IPS-15b (cell line): ENCODE results near the gene TTC34.
A peak's percentile ranks its signal among the peaks of the same experiment; 100 is the strongest.
"Not testable (repeated sequence)": the region's sequence is repeated elsewhere in the genome, so short reads cannot be mapped to it uniquely, and the experiment has no call there.

Experiments
- H3K27me3 ChIP-seq: one replicate; pipeline ENCODE4 v1.6.1; 2013; ENCODE audit warnings: low read length; ENCODE audit not compliant: control insufficient read depth, insufficient read depth
- H3K36me3 ChIP-seq: one replicate; pipeline ENCODE4 v1.6.1; 2013; ENCODE audit warnings: low read length; ENCODE audit not compliant: control insufficient read depth, insufficient read depth
- H3K4me1 ChIP-seq: one replicate; pipeline ENCODE4 v1.6.1; 2013; ENCODE audit warnings: mild to moderate bottlenecking, low read length; ENCODE audit not compliant: control insufficient read depth, insufficient read depth
- H3K4me3 ChIP-seq: one replicate; pipeline ENCODE4 v1.5.1; 2013; ENCODE audit warnings: low read depth, low read length
- H3K9ac ChIP-seq: one replicate; pipeline ENCODE4 v1.6.1; 2013; ENCODE audit warnings: low read depth, mild to moderate bottlenecking, low read length
- H3K9me3 ChIP-seq: one replicate; pipeline ENCODE4 v1.6.1; 2013; ENCODE audit warnings: mild to moderate bottlenecking, low read length; ENCODE audit not compliant: control insufficient read depth, insufficient read depth

TTC34 gene

DNA sequence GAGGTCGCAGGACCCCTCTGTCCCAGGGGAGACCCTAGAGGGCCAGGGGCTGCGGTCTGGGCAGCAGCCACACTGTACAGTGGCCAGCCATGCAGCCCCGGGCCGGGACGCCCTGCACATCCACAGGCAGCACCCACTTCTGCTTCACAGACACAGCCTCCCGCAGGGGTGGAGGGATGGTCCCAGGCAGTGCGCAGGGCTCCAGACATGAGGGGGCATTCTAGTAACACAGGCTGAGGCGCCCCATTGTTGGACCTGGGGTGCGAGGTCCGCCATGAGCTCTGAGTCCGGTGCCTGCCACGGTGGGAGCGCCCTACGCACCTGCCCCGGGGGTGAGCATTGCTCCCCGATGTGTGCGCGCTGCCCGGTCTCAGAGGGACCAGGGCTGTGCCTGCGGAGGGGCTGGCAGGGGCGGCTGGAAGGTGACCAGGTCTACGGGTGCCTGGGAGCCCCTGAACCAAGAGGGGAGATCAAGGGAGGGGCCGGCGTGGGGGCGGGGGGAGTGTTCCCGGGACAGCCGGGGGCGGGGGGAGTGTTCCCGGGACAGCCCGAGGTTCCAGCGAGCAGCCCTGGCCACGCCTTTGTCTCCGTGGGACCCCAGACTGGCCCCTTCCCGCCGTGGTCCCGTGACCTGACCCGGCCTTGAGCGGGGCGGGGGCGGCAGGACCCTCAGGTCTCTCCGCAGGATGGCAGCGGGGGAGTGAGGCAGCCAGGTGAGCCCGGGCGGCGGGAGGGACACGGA, 173.1 kb downstream of the TTC34 start:
- H3K27me3 ChIP-seq = peaks cover 37% of the 10 kb centered on the region
- H3K4me3 ChIP-seq = peak overlapping the region; percentile 52

DNA sequence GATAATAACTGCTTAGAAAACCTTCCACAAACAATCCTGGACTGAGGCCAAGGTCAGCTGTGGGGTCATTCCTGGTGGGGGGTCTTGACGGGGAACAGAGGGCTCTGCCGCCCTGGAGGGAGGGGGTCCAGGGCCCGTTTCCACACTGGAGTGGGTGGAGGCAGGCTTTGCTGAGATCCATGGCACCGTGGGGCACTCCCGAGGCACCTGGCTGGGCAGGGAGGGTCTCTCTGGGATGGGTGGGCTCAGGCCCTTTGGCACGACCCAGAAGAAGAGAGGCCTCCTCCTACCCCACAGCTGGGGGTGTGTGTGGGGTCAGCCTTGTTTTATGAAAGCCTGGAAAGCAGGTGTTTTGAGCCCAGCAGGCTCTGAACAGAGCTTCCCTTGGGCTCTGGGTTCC, 173.7 kb downstream of the TTC34 start:
- Histone ChIP-seq H3K36me3 (no peaks in the 10 kb centered on the region), H3K4me3 (no peak overlapping the region), H3K9me3 (no peaks in the 10 kb centered on the region), H3K27me3 (peaks cover 37% of the 10 kb centered on the region), H3K9ac (no peak overlapping the region), H3K4me1 (peaks cover 4% of the 10 kb centered on the region)

More for the DNA sequence above, 173.1 kb downstream of the TTC34 start:
- Histone ChIP-seq H3K4me1 (peaks cover 4% of the 10 kb centered on the region), H3K9ac (no peak overlapping the region), H3K36me3 (no peaks in the 10 kb centered on the region), H3K9me3 (no peaks in the 10 kb centered on the region)

DNA sequence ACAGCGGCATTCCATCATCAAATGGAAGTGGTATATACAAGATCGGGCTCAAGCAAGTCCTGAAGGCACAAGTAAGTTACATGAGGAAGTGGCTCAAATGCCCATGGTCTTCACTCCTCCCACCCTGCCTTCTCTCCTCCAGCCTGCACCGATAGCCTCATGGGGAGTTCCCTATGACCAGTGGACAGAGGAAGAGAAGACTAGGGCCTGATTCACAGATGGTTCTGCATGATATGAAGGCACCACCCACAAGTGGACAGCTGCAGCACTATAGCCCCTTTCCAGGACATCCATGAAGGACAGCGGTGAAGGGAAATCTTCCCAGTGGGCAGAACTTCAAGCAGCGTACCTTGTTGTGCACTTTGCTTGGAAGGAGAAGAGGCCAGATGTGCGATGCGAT, 175.7 kb downstream of the TTC34 start:
- H3K9ac ChIP-seq, H3K4me3 ChIP-seq, H3K9me3 ChIP-seq, H3K4me1 ChIP-seq, H3K36me3 ChIP-seq: not testable (repeated sequence)
- peaks cover 35% of the 10 kb centered on the region for H3K27me3 ChIP-seq

DNA sequence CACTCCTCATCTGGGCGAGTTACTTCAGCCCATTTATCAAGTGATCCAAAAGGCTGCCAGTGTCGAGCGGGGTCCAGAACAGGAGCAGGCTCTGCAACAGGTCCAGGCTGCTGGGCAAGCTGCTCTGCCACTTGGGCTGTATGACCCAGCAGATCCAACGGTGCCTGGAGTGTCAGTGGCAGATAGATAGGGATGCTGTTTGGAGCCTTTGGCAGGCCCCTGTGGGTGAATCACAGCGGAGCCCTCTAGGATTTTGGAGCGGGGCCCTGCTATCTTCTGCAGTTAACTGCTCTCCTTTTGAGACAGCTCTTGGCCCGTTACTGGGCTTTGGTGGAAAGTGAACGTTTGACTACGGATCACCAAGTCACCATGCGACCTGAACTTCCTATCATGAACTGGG, 176.2 kb downstream of the TTC34 start:
- Histone ChIP-seq H3K36me3 (no peaks in the 10 kb centered on the region), H3K9me3 (no peaks in the 10 kb centered on the region), H3K9ac (no peak overlapping the region), H3K27me3 (peaks cover 30% of the 10 kb centered on the region), H3K4me3 (no peak overlapping the region), H3K4me1 (no peaks in the 10 kb centered on the region)

DNA sequence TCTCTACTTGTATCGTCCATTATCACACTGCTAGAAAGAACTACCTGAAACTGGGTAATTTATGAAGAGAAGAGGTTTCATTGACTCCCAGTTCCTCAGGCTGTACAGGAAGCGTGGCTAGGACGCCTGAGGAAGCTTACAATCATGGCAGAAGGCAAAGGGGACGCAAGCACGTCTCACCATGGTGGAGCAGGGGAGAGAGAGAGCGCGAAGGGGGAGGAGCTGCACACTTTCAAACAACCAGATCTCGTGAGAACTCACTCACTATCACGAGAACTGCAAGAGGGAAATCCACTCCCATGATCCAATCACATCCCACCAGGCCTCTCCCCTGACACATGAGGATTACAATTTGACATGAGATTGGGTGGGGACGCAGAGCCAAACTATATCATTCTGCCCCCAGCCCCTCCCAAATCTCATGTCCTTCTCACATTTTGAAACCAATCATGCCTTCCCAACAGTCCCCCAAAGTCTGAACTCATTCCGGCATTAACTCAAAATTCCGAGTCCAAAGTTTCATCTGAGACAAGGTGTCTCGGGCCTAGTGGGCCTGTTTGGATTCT, 176.7 kb downstream of the TTC34 start:
- H3K27me3 ChIP-seq = peaks cover 25% of the 10 kb centered on the region
- no peak overlapping the region for H3K9ac ChIP-seq
- H3K4me3 ChIP-seq = no peak overlapping the region
- no peaks in the 10 kb centered on the region for H3K4me1 ChIP-seq
- no peaks in the 10 kb centered on the region for H3K36me3 ChIP-seq
- no peaks in the 10 kb centered on the region for H3K9me3 ChIP-seq

DNA sequence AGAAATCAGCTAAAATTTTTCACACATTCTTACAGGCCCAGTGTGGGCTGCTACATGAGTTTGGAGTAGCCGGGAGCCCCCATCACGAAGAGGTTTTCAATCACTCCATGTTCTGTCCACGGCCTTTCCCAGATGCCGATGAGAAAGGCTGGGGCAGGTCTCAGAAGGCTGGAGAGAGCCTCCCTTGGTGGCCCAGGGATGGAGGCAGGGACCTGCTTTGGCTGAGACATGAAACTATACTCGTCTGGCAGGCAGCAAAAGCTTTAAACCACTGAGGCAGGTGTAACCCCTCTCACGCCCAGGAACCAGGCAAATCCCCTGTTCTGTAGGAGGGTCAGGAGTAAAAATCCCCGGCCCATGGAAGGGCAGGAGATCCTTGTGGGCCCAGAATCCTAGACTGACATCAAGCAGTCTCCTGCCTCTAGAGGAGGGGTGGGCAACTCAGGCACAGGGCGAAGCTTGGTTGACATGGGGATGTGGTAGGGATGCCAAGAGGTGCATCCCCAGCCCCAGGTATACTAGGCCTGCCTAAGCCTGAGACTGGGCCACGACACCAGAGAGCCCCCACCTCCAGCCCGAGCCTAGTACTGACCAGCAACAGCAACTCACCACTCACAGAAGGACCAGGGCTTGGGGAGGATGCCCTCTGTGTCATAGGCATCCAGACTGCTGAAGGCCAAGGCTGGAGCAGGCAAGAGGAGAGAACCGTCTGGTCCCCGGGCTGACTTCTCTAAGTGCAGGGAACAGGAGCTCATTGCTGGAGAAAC, 177.7 kb downstream of the TTC34 start:
- Histone ChIP-seq H3K4me3 (no peak overlapping the region), H3K9ac (no peak overlapping the region), H3K27me3 (peaks cover 18% of the 10 kb centered on the region)

DNA sequence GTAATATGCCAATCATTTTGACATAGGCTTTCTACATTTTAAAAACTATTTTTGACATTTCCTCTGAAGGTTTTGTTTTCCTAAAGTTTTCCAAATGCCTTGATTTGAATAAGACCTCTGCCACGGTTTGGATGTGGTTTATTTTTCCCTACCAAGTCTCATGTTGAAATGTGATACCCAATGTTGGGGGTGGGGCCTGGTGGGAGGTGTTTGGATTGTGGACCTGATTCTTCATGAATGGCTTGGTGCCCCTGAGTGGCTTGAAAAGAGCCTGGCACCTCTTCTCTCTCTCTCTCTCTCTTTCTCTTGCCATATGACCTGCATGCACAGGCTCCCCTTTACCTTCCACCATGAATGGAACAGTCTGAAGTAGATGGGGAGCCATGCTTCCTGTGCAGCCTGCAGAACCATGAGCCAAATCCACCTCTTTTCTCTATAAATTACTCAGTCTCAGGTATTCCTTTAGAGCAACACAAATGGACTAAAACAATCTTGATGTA, 183.5 kb downstream of the TTC34 start:
- no peaks in the 10 kb centered on the region for H3K9me3 ChIP-seq
- no peaks in the 10 kb centered on the region for H3K4me1 ChIP-seq
- no peak overlapping the region for H3K9ac ChIP-seq

More for the DNA sequence above, 177.7 kb downstream of the TTC34 start:
- Histone ChIP-seq H3K36me3 (no peaks in the 10 kb centered on the region), H3K4me1 (no peaks in the 10 kb centered on the region), H3K9me3 (no peaks in the 10 kb centered on the region)

DNA sequence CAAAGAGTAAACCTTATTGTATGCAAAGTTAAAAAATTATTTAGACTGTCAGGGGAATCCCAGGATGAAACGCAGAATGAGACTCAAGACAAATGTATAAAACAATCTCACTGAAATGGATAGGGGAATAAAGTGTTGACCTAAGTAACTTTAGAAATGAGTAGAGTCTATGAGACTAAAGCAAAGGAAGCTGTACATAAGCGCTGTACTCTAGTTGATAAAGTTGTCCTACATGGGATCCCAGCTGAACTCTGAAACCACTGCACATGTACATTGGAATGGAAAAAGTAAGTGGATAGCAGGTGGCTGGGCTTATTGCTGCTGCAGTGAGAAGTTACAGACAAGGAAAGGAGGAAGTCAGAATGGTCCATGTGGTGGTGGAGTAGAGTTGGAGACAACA, 187.3 kb downstream of the TTC34 start:
- H3K9me3 ChIP-seq = no peaks in the 10 kb centered on the region
- peaks cover 5% of the 10 kb centered on the region for H3K4me1 ChIP-seq
- no peaks in the 10 kb centered on the region for H3K27me3 ChIP-seq
- H3K36me3 ChIP-seq = peaks cover 2% of the 10 kb centered on the region
- H3K9ac ChIP-seq = no peak overlapping the region
- no peak overlapping the region for H3K4me3 ChIP-seq

More for the DNA sequence above, 183.5 kb downstream of the TTC34 start:
- H3K27me3 ChIP-seq = no peaks in the 10 kb centered on the region
- H3K36me3 ChIP-seq = peaks cover 2% of the 10 kb centered on the region
- H3K4me3 ChIP-seq = no peak overlapping the region

DNA sequence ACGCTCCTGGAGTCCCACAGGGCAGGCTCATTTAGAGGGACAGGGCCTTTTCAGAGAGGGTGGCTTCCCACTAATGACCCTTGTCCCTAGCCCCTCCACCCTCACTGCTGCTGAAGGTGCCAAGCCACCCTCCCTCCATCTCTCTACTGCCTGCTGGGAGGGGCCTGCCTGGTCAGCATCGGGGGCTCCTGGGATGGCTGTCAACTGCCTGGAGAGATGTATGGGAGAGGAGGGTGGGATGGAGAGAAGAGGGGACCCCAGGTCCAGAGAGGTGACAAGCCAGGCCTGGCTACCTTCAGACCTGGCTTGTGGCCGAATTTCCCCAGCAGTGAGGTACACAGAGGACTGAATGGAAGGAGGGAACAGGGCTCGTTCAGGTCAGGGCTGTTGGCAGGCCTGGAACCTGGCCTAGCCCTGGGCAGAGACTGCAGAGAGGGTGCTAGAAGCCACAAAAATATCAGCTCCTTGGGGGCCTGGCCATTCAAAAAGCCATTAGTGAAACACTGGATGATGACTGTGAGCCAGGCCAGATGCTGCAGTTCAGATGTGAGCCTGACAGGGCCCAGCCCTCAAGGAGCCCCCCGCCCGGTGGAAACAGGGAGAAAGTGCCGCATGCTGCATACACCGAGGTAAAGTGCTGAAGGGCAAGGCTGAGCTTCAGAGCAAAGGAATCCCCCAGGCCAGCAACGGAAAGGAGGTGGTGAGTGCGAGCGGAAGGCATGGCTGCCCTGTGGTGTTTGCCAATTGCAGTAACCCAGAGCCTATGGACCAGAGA, 188.7 kb downstream of the TTC34 start:
- H3K36me3 ChIP-seq = peaks cover 2% of the 10 kb centered on the region
- no peak overlapping the region for H3K4me3 ChIP-seq
- no peaks in the 10 kb centered on the region for H3K9me3 ChIP-seq
- H3K4me1 ChIP-seq = peaks cover 5% of the 10 kb centered on the region
- H3K9ac ChIP-seq = no peak overlapping the region
- no peaks in the 10 kb centered on the region for H3K27me3 ChIP-seq

DNA sequence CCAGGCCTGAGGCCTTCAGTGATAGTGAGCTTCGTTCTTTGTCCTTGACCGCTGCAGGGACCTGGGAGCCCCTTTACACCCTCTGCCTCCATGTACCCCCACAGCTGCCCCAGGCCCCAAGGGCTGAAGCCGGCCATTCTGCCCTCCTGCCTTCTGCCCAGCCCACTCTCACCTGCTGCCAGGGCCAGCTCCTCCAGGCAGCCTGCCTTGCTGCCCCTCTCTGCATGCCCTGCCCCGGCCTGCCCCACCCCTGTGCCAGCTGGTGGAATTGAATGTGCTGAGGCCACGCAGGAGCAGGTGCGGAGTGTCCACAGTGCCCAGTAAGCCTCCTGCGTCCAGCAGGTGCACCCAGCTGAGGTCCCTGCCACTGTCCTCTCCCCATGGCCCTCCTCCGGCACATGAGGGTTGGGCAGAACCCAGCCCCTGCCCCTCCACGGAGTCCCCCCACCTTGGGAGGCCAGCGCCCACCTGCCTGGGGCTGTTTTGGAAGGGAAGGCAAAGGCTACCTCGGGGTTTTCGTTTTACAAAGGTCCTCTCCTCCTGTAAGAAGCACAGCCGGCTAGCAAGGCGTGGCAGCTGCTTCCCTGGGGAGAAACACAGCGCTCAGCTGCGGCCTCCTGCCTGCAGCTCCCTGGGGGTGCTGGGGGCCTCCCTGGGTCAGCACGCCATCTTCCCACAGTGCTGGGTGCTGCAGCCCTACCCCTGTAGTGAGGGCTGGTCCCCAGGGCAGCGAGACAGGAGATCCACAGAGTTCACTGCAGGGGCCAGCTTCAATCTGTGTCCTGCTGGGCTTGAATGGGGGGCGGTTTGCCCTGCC, 189.7 kb downstream of the TTC34 start:
- no peaks in the 10 kb centered on the region for H3K27me3 ChIP-seq
- no peak overlapping the region for H3K4me3 ChIP-seq
- H3K36me3 ChIP-seq = peaks cover 2% of the 10 kb centered on the region
- no peak overlapping the region for H3K9ac ChIP-seq
- peaks cover 5% of the 10 kb centered on the region for H3K4me1 ChIP-seq
- H3K9me3 ChIP-seq = no peaks in the 10 kb centered on the region
